Retinal pigment epithelial cell (primary cell): ENCODE data around the gene GNAZ.

Experiments
- DNase-seq: peaks from one replicate; pipeline ENCODE4 v3.0.0-alpha.2; 2010; ENCODE audit warnings: low read depth
- H3K4me3 ChIP-seq: 2 replicates; pipeline ENCODE4 v1.5.1; 2011; ENCODE audit warnings: mild to moderate bottlenecking, low read length, control low read depth, moderate library complexity
- TF ChIP-seq, protein P1 (sequence below): conservative IDR thresholded peaks from 2 replicates; pipeline ENCODE4 v1.5.1; 2011; ENCODE audit warnings: low read depth, low read length, control low read depth, inconsistent platforms

GNAZ gene

GRCh38 chr22:23119494-23120414, 49.4 kb downstream of the GNAZ start:
- no peak for DNase-seq
- no peak overlapping the region for H3K4me3 ChIP-seq
- TF ChIP-seq, protein P1, sequence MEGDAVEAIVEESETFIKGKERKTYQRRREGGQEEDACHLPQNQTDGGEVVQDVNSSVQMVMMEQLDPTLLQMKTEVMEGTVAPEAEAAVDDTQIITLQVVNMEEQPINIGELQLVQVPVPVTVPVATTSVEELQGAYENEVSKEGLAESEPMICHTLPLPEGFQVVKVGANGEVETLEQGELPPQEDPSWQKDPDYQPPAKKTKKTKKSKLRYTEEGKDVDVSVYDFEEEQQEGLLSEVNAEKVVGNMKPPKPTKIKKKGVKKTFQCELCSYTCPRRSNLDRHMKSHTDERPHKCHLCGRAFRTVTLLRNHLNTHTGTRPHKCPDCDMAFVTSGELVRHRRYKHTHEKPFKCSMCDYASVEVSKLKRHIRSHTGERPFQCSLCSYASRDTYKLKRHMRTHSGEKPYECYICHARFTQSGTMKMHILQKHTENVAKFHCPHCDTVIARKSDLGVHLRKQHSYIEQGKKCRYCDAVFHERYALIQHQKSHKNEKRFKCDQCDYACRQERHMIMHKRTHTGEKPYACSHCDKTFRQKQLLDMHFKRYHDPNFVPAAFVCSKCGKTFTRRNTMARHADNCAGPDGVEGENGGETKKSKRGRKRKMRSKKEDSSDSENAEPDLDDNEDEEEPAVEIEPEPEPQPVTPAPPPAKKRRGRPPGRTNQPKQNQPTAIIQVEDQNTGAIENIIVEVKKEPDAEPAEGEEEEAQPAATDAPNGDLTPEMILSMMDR = no peak

GRCh38 chr22:23120415-23120899, 50.1 kb downstream of the GNAZ start:
- DNase-seq = no peak
- TF ChIP-seq, protein P1 = no peak
- H3K4me3 ChIP-seq = no peak overlapping the region

- TF ChIP-seq, protein P1 = no peak
- no peak overlapping the region for H3K4me3 ChIP-seq
These were observed 50.7 kb downstream of the GNAZ start for GRCh38 chr22:23121000-23121421.

GRCh38 chr22:23121424-23121823, 51.1 kb downstream of the GNAZ start:
- TF ChIP-seq, protein P1 = no peak
- no peak overlapping the region for H3K4me3 ChIP-seq
- no peak for DNase-seq

More at GRCh38 chr22:23121000-23121421, 50.7 kb downstream of the GNAZ start:
- no peak for DNase-seq

- TF ChIP-seq, protein P1 = no peak
- no peak for DNase-seq
- H3K4me3 ChIP-seq = no peak overlapping the region
These were observed 52.1 kb downstream of the GNAZ start for GRCh38 chr22:23122216-23122957.

GRCh38 chr22:23122992-23123803, 52.9 kb downstream of the GNAZ start:
- DNase-seq = no peak
- TF ChIP-seq, protein P1 = no peak
- H3K4me3 ChIP-seq = no peak overlapping the region
